SIG-M5 (cell line): ENCODE results near the gene LGI4.

Experiments
- DNase-seq: peaks from one replicate; lab custom pipeline; 2025; lab: John Stamatoyannopoulos, UW

The LGI4 gene

DNA sequence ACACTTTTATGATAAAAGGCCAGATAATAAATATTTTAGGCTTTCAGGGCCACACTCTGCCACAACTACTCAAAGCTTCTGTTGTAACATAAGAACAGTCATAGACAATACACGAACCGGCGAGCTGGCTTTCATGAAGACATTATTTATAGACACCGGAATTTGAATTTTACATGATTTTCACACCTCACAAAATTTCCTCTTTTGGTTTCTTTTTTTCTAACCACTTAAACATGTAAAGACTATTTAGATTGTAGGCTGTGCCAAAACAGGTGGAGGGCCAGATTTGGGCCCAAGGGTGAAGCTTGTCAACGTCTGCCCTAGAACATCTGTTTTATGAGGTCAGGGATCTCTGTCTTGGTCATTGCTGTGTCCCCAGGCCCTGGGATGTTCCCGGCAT is 48.9 kb downstream of the LGI4 start:
- no peak for DNase-seq

GRCh38 chr19:35084509-35084762 is 50.4 kb downstream of the LGI4 start:
- no peak for DNase-seq

DNA sequence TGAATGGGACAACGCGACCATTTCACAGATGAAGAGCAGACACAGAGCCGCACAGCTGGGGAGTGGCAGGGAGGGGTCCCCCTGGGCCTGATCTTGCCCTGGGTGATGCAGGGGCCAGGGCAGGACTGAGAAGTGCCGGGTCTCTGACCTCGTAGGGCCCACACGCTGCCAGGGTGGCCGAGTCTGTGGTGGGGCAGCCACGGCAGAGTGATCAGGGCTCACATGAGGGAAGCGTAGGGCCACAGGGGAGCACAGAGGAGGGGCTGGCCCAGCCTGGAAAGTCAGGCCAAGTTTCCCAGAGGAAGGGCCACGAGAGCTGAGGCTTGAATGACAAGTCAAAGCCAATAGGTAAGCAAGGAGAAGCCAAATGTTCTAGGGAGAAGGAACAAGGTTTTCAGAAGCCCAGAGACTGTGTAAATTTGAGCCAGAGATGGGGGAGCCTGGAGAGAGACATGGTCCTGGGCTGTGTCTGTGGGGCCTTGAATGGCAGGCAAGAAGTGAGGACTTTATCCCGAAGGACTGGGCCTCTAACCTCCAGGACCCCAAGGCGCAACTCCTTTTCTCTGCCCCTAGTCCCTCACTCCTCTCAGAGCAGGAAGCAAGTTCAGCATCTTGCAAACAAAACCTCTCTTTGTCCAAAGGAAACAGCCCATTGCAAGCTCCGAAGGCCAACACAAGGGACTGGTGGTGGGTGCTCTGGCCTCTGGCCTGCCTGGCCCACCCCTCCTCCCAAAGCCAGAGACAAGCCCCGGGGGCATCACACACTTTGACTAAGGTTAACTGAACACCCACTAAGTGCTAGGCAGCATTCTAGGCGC is 51.0 kb downstream of the LGI4 start:
- no peak for DNase-seq

- no peak for DNase-seq
Measured at GRCh38 chr19:35081201-35081600, 53.7 kb downstream of the LGI4 start.

DNA sequence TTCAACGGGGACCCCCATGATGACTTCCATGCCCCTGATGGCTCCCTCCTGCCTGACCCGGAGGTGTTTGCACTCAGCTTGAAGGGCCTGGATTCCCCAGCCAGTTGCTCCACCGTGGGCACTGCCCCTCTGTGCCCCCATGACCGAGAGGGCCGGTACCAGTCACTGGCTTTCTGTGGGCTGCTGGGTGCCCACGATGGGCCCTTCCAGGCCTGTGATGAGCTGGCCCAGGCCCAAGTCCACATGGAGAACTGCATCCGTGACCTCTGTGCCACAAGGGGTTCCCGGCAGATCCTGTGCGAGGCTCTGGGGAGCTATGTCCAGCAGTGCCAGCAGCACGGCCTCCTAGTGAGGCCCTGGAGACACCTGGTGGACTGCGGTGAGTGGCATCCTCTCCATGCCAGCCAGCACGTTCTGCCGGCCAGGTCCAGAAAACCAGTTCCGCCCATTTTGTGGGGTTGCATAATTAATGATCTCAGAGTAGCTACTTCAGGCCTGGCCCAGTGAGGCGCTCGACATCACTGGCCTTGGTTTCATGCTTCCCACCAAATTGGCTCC is 54.2 kb downstream of the LGI4 start:
- no peak for DNase-seq

DNA sequence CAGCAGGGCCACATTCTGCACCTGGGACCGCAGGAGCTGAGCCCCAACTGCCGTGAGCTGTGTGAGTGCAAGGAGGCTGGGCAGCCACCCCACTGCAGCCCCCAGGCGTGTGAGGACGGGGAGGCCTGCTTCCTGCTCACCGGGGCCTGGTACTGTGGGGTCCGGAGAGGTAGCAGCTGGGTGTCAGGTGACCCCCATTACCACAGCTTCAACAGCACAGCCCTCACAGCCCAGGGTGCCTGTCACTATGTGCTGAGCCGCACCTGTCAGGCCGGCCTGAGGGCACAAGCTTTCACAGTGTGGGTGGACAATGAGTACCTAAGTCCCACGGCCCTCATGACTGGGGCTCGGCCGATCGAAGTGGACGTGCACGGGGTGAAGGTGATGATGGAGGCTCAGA is 55.0 kb downstream of the LGI4 start:
- no peak for DNase-seq

GRCh38 chr19:35077411-35078223 is 57.2 kb downstream of the LGI4 start:
- no peak for DNase-seq

DNA sequence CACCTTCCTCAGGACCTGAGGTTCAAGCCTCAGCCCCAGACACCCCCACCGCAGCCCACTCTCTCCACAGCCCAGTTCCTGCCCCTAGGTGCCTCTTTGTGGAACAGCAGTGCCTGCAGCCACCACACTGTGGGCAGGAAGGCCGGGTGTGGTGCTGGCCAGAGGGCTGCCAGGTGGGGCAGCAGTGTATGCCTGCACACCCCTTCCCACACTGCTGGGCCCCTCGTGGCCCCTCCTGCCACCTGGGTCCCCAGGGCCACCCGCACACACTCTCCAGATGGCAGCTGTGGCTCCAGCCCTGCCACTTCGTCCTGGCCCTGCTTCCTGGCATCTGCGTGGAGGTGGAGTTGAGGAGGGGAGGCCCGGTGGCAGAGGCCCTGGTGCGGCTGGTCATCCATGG is 58.2 kb downstream of the LGI4 start:
- no peak for DNase-seq

- DNase-seq = no peak
Measured at GRCh38 chr19:35076026-35076370, 58.9 kb downstream of the LGI4 start.

- DNase-seq = no peak
Measured at GRCh38 chr19:35075202-35076025, 59.4 kb downstream of the LGI4 start.
